ENCODE data around the gene SPARC. TPM values are rescaled to one million over a fixed set of nuclear protein-coding genes. Genes with fewer than 3 reads are reported as not detected.

The SPARC gene
- total RNA-seq, 1 experiment from 2014 or later = 339 TPM

DNA sequence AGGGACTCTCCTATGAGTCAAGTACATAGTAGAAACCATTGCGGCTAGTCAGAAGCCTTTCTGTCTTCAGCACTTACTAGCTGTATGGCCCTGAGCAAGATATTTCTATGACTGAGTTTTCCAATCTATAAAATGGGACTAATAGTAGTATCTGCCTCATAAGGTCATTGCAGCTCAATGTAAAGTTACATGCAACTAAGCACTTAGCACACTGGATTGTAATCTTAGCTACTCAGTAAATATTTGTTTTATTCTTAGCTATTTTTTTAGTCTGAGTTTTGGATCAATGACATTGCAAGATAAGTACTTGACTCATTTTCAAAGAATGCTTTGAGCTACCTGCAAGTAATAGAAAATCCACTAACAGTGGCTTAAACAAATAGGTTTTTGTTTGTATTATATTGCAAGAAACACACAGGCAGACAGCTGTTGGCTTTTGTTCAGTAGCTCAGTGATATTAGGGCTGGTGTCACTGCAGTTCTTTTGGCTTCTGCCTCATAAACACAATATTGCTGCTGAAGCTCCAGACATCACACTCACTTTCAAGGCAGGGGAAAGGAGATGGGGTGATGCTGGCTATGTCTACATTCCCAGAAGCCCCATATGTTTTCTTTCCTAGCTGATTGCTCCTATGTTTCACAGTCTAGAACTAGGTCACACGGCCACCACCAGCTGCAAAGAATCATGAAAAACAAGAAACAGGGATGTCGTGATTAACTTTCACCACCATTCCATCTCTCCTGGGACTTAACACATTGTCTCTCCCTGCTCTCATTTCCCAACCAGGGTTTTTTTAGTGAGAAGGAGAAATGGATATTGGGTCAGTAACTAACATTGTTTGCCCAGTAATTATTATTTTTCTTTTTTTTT is 68.6 kb downstream of the SPARC start:
- no TSS peak for BruUV-seq (replicated peaks)
- no peaks in the 10 kb centered on the region for H3K36me3 ChIP-seq (ENCODE audit: insufficient read depth, low read length, poor library complexity, severe bottlenecking)
- H3K4me3 ChIP-seq (ENCODE audit: low read depth, low read length, poor library complexity, severe bottlenecking) = no peak overlapping the region
- POLR2A ChIA-PET (ENCODE audit: low non-redundant PET) = no interaction called here
- intact Hi-C loops (cut with micrococcal nuclease; ENCODE audit: unreplicated experiment) = no loop called here
- no peak overlapping the region for H3K27ac ChIP-seq (ENCODE audit: low read depth, low read length, poor library complexity, severe bottlenecking)
- TF ChIP-seq EZH2 (IDR thresholded peaks at IDR 0.05; ENCODE audit: borderline replicate concordance, low read depth, low read length, poor library complexity, severe bottlenecking) = no peak
- TF ChIP-seq, protein P1, sequence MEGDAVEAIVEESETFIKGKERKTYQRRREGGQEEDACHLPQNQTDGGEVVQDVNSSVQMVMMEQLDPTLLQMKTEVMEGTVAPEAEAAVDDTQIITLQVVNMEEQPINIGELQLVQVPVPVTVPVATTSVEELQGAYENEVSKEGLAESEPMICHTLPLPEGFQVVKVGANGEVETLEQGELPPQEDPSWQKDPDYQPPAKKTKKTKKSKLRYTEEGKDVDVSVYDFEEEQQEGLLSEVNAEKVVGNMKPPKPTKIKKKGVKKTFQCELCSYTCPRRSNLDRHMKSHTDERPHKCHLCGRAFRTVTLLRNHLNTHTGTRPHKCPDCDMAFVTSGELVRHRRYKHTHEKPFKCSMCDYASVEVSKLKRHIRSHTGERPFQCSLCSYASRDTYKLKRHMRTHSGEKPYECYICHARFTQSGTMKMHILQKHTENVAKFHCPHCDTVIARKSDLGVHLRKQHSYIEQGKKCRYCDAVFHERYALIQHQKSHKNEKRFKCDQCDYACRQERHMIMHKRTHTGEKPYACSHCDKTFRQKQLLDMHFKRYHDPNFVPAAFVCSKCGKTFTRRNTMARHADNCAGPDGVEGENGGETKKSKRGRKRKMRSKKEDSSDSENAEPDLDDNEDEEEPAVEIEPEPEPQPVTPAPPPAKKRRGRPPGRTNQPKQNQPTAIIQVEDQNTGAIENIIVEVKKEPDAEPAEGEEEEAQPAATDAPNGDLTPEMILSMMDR (conservative IDR thresholded peaks at IDR 0.05; ENCODE audit: low read depth, low read length) = no peak
- H3K27me3 ChIP-seq (replicated peaks; ENCODE audit: insufficient read depth, low read depth, low read length, poor library complexity) = no peaks in the 10 kb centered on the region
- no peaks in the 10 kb centered on the region for H3K9me3 ChIP-seq (ENCODE audit: low read depth, low read length, poor library complexity, severe bottlenecking)
- CTCF ChIA-PET = no interaction called here
- no peak for DNase-seq (ENCODE audit: low spot score)
- H3K4me1 ChIP-seq (ENCODE audit: insufficient read depth, low read length, poor library complexity, severe bottlenecking) = no peaks in the 10 kb centered on the region

DNA sequence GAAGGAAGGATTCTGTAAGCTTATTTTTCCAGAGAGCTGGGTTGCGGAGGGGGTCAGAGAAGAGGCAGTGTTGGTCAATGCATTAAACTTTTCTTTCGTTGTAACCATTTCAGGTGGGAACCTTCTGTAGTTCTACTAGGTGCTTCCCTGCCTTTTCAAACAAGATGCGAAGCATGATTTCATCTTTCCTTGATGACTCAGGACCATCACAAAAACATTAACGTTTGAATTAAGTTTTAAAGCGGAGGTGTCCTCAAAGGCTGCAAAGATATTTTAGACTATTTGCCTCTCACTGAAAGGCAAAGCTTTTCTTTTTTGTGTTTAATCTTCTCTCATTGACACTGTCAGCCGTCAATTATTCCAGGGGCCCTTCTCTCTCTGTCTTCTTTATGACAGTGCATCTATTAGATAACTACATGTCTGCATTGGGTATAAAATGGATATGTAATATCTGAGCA is 69.3 kb downstream of the SPARC start:
- CTCF ChIA-PET = no interaction called here
- Histone ChIP-seq H3K4me3 (ENCODE audit: low read depth, low read length, poor library complexity, severe bottlenecking) (no peak overlapping the region), H3K36me3 (ENCODE audit: insufficient read depth, low read length, poor library complexity, severe bottlenecking) (no peaks in the 10 kb centered on the region), H3K27me3 (replicated peaks; ENCODE audit: insufficient read depth, low read depth, low read length, poor library complexity) (no peaks in the 10 kb centered on the region), H3K4me1 (ENCODE audit: insufficient read depth, low read length, poor library complexity, severe bottlenecking) (no peaks in the 10 kb centered on the region), H3K27ac (ENCODE audit: low read depth, low read length, poor library complexity, severe bottlenecking) (no peak overlapping the region), H3K9me3 (ENCODE audit: low read depth, low read length, poor library complexity, severe bottlenecking) (no peaks in the 10 kb centered on the region)
- intact Hi-C loops (cut with micrococcal nuclease; ENCODE audit: unreplicated experiment) = no loop called here
- no TSS peak for BruUV-seq (replicated peaks)
- no peak for TF ChIP-seq EZH2 (IDR thresholded peaks at IDR 0.05; ENCODE audit: borderline replicate concordance, low read depth, low read length, poor library complexity, severe bottlenecking)
- TF ChIP-seq, protein P1 (conservative IDR thresholded peaks at IDR 0.05; ENCODE audit: low read depth, low read length) = no peak
- no peak for DNase-seq (ENCODE audit: low spot score)
- POLR2A ChIA-PET (ENCODE audit: low non-redundant PET) = no interaction called here

DNA sequence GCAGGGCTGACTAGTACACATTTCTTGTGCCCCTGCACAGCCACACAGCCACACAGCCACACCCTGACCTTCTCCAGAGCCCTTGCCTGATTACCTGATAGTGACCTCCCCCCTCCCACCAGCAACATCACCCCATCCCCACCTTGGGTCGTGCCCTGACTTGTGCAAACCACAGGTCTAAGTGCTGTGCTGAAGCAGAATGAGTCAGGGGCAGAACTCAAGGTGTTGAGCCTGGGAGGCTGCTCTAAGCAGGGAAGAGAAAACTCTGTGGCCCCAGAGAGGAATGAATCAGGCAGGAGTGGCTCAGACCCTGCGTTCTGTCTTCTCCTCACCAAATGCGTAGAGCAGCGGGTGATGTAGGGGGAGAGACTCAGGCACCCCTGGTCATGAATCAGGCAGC is 71.3 kb downstream of the SPARC start:
- H3K27me3 ChIP-seq (replicated peaks; ENCODE audit: insufficient read depth, low read depth, low read length, poor library complexity) = peaks cover 4% of the 10 kb centered on the region
- no peak for DNase-seq (ENCODE audit: low spot score)
- no peaks in the 10 kb centered on the region for H3K36me3 ChIP-seq (ENCODE audit: insufficient read depth, low read length, poor library complexity, severe bottlenecking)
- H3K4me1 ChIP-seq (ENCODE audit: insufficient read depth, low read length, poor library complexity, severe bottlenecking) = no peaks in the 10 kb centered on the region
- H3K4me3 ChIP-seq (ENCODE audit: low read depth, low read length, poor library complexity, severe bottlenecking) = no peak overlapping the region
- TF ChIP-seq, protein P1 (conservative IDR thresholded peaks at IDR 0.05; ENCODE audit: low read depth, low read length) = no peak
- no peak for TF ChIP-seq EZH2 (IDR thresholded peaks at IDR 0.05; ENCODE audit: borderline replicate concordance, low read depth, low read length, poor library complexity, severe bottlenecking)
- H3K27ac ChIP-seq (ENCODE audit: low read depth, low read length, poor library complexity, severe bottlenecking) = no peak overlapping the region
- ChIA-PET CTCF (interaction anchor here (0.6 kb wide), 1 partner anchor 711 kb away, joined by 3 read pairs; the partner anchor contains the start of gene ZNF300), POLR2A (ENCODE audit: low non-redundant PET) (no interaction called here)
- no TSS peak for BruUV-seq (replicated peaks)
- no peaks in the 10 kb centered on the region for H3K9me3 ChIP-seq (ENCODE audit: low read depth, low read length, poor library complexity, severe bottlenecking)
- intact Hi-C loops (cut with micrococcal nuclease; ENCODE audit: unreplicated experiment) = no loop called here

Measured in A673 (cell line).